ENCODE measurements around the gene ZDHHC14.

DNA sequence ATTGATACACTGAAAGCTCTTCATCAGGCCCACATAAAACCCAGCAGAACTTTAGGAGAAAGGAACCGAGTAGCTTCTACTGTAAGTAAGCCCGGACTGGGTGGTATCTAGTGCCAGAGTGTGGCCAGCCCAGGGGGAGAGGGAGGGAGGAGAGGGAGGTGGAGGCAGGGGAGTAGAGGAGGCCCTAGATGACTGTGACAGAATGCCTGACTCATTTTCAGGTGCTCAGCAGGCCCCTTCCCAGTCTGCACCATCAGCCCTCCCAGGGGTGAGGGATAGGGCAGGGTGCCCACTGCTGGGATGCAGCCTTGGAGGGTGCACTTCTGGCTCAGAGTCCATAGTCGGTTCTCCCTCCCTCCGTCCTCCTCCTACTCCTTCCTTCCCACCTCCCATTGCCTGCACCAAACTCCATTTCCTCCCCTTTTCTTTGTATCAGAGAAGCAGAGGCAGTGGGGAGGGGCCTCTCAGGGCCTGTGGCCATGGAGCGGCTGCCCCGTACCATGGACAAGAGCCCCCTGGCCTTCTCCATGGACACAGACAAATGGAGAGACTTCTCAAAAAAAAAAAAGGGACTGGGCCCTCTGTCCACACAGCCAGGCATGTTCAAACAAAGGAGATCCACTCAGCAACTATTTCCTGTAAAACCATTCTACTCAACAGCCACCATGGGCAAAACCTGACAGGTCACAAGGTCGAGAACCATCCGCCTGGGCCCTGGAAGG lies 257.1 kb downstream of the ZDHHC14 start:
- TF ChIP-seq, protein P1, sequence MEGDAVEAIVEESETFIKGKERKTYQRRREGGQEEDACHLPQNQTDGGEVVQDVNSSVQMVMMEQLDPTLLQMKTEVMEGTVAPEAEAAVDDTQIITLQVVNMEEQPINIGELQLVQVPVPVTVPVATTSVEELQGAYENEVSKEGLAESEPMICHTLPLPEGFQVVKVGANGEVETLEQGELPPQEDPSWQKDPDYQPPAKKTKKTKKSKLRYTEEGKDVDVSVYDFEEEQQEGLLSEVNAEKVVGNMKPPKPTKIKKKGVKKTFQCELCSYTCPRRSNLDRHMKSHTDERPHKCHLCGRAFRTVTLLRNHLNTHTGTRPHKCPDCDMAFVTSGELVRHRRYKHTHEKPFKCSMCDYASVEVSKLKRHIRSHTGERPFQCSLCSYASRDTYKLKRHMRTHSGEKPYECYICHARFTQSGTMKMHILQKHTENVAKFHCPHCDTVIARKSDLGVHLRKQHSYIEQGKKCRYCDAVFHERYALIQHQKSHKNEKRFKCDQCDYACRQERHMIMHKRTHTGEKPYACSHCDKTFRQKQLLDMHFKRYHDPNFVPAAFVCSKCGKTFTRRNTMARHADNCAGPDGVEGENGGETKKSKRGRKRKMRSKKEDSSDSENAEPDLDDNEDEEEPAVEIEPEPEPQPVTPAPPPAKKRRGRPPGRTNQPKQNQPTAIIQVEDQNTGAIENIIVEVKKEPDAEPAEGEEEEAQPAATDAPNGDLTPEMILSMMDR (IDR thresholded peaks at IDR 0.05; ENCODE audit: insufficient read depth, low read length) = no peak
- TF ChIP-seq, protein P2, sequence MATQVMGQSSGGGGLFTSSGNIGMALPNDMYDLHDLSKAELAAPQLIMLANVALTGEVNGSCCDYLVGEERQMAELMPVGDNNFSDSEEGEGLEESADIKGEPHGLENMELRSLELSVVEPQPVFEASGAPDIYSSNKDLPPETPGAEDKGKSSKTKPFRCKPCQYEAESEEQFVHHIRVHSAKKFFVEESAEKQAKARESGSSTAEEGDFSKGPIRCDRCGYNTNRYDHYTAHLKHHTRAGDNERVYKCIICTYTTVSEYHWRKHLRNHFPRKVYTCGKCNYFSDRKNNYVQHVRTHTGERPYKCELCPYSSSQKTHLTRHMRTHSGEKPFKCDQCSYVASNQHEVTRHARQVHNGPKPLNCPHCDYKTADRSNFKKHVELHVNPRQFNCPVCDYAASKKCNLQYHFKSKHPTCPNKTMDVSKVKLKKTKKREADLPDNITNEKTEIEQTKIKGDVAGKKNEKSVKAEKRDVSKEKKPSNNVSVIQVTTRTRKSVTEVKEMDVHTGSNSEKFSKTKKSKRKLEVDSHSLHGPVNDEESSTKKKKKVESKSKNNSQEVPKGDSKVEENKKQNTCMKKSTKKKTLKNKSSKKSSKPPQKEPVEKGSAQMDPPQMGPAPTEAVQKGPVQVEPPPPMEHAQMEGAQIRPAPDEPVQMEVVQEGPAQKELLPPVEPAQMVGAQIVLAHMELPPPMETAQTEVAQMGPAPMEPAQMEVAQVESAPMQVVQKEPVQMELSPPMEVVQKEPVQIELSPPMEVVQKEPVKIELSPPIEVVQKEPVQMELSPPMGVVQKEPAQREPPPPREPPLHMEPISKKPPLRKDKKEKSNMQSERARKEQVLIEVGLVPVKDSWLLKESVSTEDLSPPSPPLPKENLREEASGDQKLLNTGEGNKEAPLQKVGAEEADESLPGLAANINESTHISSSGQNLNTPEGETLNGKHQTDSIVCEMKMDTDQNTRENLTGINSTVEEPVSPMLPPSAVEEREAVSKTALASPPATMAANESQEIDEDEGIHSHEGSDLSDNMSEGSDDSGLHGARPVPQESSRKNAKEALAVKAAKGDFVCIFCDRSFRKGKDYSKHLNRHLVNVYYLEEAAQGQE (IDR thresholded peaks at IDR 0.05; ENCODE audit: insufficient replicate concordance, low read depth) = no peak
- no peak for TF ChIP-seq POLR2AphosphoS5 (IDR thresholded peaks at IDR 0.05; ENCODE audit: low read depth)
- TF ChIP-seq GABPA (IDR thresholded peaks at IDR 0.05; ENCODE audit: low read depth) = no peak
